Right lobe of liver (tissue), 6 donors: ENCODE measurements around the gene SLC25A44. TPM values are rescaled to one million over a fixed set of nuclear protein-coding genes. Genes with fewer than 3 reads are reported as not detected.

Experiments
- ATAC-seq, 4 donors: fragments of 200-7000 bp; cut with Tn5 transposase; one replicate each; pipeline ENCODE4 v1.9.1; 2020; ENCODE audit warnings: mild to moderate bottlenecking in 4 of 4, moderate library complexity in 4 of 4
- DNase-seq, 3 donors: peaks; one replicate each; pipeline ENCODE4 v3.0.0-alpha.2; 2020
- H3K27ac ChIP-seq, 3 donors: fragments of 200-600 bp; one replicate each; pipeline ENCODE4 v1.8.0; 2022
- H3K27me3 ChIP-seq, 2 donors: fragments of 200-600 bp; one replicate each; pipeline ENCODE4 v1.8.0; 2022
- H3K36me3 ChIP-seq, 4 donors: fragments of 200-600 bp; sonication (generic) in 1 of 4; one replicate each; pipeline versions ENCODE4 v1.5.1 to v1.8.0; 2017 to 2022; ENCODE audit warnings: control low read depth in 1 of 4
- H3K4me1 ChIP-seq, 4 donors: fragments of 200-600 bp; sonication (generic) in 1 of 4; one replicate each; pipeline versions ENCODE4 v1.5.1 to v1.8.0; 2017 to 2022; ENCODE audit warnings: control low read depth in 1 of 4
- H3K4me3 ChIP-seq, 3 donors: fragments of 200-600 bp; one replicate each; pipeline ENCODE4 v1.8.0; 2022
- H3K9me3 ChIP-seq, 4 donors: fragments of 200-600 bp; sonication (generic) in 1 of 4; one replicate each; pipeline versions ENCODE4 v1.5.1 to v1.8.0; 2017 to 2022; ENCODE audit warnings: control low read depth in 1 of 4
- POLR2A ChIP-seq: fragments of 450-650 bp; IDR thresholded peaks from one replicate; pipeline ENCODE4 v1.6.1; 2017; ENCODE audit warnings: antibody characterized with exemption, mild to moderate bottlenecking
- WGBS: methylation state at CpG from one replicate; pipeline ENCODE4 v1.1.6; 2018; ENCODE audit warnings: low coverage, low lambda C conversion rate; ENCODE audit not compliant: insufficient coverage; ENCODE audit errors: missing lambda C conversion rate; 5-methylcytosine and 5-hydroxymethylcytosine counted together
- intact Hi-C, 2 donors: fragments of 100-400 bp; cut with DNase I; formaldehyde crosslinking; loops; one replicate each; pipeline versions ENCODE4 v1.11.2 to v1.14.1; 2022
- total RNA-seq, 6 experiments: library from RNA; depleted of rRNA in 2 of 6; stranded (reverse); fragments of >200 nt in 2 of 6; fragmentation: NEBNext Ultra II Directional in 3 of 6; extraction: Animal tissue kit (Norgen Biotek cat#: 25700) in 3 of 6; gene quantifications; one replicate each; pipeline versions ENCODE4 v1.1.0 to v1.2.4, GENCODE V29; 2016 to 2023
- TF ChIP-seq, protein P1 (sequence below), 4 donors: fragments of 200-600 bp in 3 of 4; fragments of 450-650 bp in 1 of 4; IDR thresholded peaks; one replicate each; pipeline versions ENCODE4 v1.5.1 to v1.8.0; 2016 to 2022; ENCODE audit warnings: antibody characterized with exemption in 4 of 4, mild to moderate bottlenecking in 2 of 4
- donor health status: DM: no; HTN: yes; CAD: no.
- donor health status: DM: no; HTN: no; CAD: no.
- donor health status: DM: no; HTN: no; CAD: no.
- donor health status: DM: no; HTN: yes; CAD: no.
- donor health status: DM: no; HTN: yes; CAD: no.

The SLC25A44 gene
- total RNA-seq, 6 experiments from 2014 or later = 19.1 to 30.5 (median 20.0) TPM

DNA sequence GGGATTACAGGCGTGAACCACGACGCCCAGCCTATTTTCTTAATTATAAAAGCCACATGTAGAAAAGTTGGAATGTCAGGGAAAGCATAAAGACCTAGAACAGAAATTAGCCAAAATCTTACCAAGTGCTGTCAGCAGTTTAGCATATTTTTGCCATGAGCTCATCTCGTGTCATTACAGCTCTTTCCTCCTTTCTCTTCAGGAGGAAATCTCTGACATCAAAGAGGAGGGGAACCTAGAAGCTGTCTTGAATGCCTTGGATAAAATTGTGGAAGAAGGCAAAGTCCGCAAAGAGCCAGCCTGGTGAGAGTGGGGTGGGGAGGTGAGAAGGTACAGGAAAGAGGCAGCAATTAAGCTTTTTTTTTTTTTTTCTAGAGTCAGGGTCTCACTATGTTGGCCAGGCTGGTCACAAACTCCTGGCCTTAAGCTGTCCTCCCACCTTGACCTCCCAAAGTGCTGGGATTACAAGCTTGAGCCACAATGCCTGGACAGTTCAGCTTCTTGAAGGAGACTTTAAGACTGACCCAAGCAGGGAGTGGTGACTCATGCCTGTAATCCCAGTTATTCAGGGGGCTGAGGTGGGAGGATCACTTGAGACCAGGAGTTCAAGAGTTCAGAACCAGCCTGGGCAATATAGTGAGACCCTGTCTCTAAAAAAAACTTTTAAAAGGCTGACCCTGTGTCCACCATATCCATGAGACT, 39.7 kb downstream of the SLC25A44 start:
- TF ChIP-seq, protein P1, sequence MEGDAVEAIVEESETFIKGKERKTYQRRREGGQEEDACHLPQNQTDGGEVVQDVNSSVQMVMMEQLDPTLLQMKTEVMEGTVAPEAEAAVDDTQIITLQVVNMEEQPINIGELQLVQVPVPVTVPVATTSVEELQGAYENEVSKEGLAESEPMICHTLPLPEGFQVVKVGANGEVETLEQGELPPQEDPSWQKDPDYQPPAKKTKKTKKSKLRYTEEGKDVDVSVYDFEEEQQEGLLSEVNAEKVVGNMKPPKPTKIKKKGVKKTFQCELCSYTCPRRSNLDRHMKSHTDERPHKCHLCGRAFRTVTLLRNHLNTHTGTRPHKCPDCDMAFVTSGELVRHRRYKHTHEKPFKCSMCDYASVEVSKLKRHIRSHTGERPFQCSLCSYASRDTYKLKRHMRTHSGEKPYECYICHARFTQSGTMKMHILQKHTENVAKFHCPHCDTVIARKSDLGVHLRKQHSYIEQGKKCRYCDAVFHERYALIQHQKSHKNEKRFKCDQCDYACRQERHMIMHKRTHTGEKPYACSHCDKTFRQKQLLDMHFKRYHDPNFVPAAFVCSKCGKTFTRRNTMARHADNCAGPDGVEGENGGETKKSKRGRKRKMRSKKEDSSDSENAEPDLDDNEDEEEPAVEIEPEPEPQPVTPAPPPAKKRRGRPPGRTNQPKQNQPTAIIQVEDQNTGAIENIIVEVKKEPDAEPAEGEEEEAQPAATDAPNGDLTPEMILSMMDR (IDR thresholded peaks at IDR 0.05) = no peak
- no peak for TF ChIP-seq POLR2A
- DNase-seq = no peak
- Histone ChIP-seq H3K27me3 (no peaks in the 10 kb centered on the region), H3K36me3 (peaks cover 0 to 38% (median 21%) of the 10 kb centered on the region in 4 donors), H3K4me3 (no peak overlapping the region), H3K4me1 (no peaks in the 10 kb centered on the region), H3K9me3 (no peaks in the 10 kb centered on the region), H3K27ac (no peak overlapping the region)
- intact Hi-C loops = no loop called here
- 88% methylated on average over 5 of the region's 5 CpGs for WGBS
- ATAC-seq = no peak

- intact Hi-C loops = no loop called here
- no peak for TF ChIP-seq POLR2A
- TF ChIP-seq, protein P1 (IDR thresholded peaks at IDR 0.05) = no peak
- Histone ChIP-seq H3K4me1 (no peaks in the 10 kb centered on the region), H3K36me3 (peaks cover 0 to 49% (median 23%) of the 10 kb centered on the region in 4 donors), H3K27ac (no peak overlapping the region), H3K4me3 (no peak overlapping the region), H3K9me3 (no peaks in the 10 kb centered on the region), H3K27me3 (no peaks in the 10 kb centered on the region)
- no peak for DNase-seq
- ATAC-seq = no peak
- 96% methylated on average over 4 of the region's 12 CpGs for WGBS
These were observed 42.3 kb downstream of the SLC25A44 start for GRCh38 chr1:156236164-156236563.

- TF ChIP-seq POLR2A = no peak
- TF ChIP-seq, protein P1 (IDR thresholded peaks at IDR 0.05) = no peak
- Histone ChIP-seq H3K27me3 (no peaks in the 10 kb centered on the region), H3K9me3 (no peaks in the 10 kb centered on the region), H3K4me1 (no peaks in the 10 kb centered on the region), H3K27ac (no peak overlapping the region), H3K36me3 (peaks cover 0 to 49% (median 23%) of the 10 kb centered on the region in 4 donors), H3K4me3 (no peak overlapping the region)
- ATAC-seq (no peak), DNase-seq (no peak)
- intact Hi-C loops = no loop called here
- 86% methylated on average over 4 of the region's 5 CpGs for WGBS
These were observed 44.3 kb downstream of the SLC25A44 start for GRCh38 chr1:156238248-156238647.

DNA sequence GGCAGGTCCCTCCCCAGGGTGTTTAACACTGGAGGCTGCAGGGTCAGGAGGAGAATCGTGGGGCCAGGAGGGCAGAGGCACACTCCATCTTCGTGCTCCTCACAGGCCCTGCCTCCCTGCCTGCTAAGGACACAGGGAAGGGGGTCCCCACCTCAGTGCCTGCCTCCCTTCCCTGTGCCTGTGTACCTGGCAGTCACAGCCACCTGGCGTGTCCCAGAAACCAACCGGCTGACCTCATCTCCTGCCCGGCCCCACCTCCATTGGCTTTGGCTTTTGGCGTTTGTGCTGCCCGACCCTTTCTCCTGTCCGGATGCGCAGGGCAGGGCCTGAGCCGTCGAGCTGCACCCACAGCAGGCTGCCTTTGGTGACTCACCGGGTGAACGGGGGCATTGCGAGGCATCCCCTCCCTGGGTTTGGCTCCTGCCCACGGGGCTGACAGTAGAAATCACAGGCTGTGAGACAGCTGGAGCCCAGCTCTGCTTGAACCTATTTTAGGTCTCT, 47.5 kb downstream of the SLC25A44 start:
- peaks cover 0 to 32% (median 16%) of the 10 kb centered on the region in 4 donors for H3K36me3 ChIP-seq

More for the DNA sequence above, 47.5 kb downstream of the SLC25A44 start:
- Histone ChIP-seq H3K27ac (no peak overlapping the region), H3K4me3 (no peak overlapping the region), H3K9me3 (no peaks in the 10 kb centered on the region), H3K27me3 (no peaks in the 10 kb centered on the region), H3K4me1 (peaks cover 0 to 10% (median 0%) of the 10 kb centered on the region in 4 donors)
- ATAC-seq (no peak), DNase-seq (no peak)
- no peak for TF ChIP-seq POLR2A
- TF ChIP-seq, protein P1 (IDR thresholded peaks at IDR 0.05) = no peak
- intact Hi-C loops = loop anchor here in 1 of 2 donors (10.0 kb wide), 1 partner anchor 107 kb away; no protein-coding TSS in a partner anchor
- 20% methylated on average over 1 of the region's 15 CpGs for WGBS
